Measurements from ENCODE around the gene MRPS2.

- TF ChIP-seq CTCF (IDR thresholded peaks at IDR 0.05) = no peak
- no peak for TF ChIP-seq POLR2AphosphoS5 (IDR thresholded peaks at IDR 0.05)
Measured at GRCh38 chr9:135514342-135515082, 14.0 kb downstream of the MRPS2 start.
